ENCODE data around the gene ATP11A. TPM values are rescaled to one million over a fixed set of nuclear protein-coding genes. Genes with fewer than 3 reads are reported as not detected.
"Not testable (repeated sequence)": the region's sequence is repeated elsewhere in the genome, so short reads cannot be mapped to it uniquely, and the experiment has no call there.

ATP11A gene
- total and polyA plus RNA-seq, 8 donors: 271 to 502 (median 458) TPM

DNA sequence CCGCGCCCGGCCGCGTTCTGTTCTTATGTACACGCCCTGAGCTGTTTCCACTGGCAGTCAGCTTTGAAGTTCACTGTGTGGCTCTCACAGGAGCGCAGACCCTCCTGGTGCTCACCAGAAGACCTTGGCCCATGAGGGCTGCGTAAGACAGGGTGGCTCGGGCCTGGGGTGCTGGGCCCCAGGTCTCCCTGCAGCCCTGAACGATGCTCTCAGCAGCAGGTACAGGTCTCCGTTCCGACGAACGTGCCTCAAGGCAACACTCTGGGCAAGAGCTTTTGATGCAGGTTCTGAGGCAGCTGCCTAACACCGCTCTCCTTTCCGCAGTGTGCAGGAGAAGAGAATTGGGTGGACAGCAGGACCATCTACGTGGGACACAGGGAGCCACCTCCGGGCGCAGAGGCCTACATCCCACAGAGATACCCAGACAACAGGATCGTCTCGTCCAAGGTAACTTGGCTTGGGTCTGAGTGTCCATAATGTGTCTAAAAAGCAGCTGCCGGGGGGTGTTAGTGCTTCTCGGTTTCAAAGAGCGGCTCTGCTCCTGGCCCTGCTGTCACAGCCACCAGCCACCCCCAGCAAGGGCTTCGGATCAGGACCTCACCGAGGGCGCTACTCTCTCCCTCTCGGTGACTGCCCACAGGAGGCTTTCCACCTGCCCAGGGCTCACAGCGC is 95.1 kb downstream of the ATP11A start:
- ATAC-seq (no peak), DNase-seq (no peak)
- H3K4me1 ChIP-seq: peaks cover 29 to 44% of the 10 kb centered on the region in 2 donors
- TF ChIP-seq, protein P1, sequence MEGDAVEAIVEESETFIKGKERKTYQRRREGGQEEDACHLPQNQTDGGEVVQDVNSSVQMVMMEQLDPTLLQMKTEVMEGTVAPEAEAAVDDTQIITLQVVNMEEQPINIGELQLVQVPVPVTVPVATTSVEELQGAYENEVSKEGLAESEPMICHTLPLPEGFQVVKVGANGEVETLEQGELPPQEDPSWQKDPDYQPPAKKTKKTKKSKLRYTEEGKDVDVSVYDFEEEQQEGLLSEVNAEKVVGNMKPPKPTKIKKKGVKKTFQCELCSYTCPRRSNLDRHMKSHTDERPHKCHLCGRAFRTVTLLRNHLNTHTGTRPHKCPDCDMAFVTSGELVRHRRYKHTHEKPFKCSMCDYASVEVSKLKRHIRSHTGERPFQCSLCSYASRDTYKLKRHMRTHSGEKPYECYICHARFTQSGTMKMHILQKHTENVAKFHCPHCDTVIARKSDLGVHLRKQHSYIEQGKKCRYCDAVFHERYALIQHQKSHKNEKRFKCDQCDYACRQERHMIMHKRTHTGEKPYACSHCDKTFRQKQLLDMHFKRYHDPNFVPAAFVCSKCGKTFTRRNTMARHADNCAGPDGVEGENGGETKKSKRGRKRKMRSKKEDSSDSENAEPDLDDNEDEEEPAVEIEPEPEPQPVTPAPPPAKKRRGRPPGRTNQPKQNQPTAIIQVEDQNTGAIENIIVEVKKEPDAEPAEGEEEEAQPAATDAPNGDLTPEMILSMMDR (IDR thresholded peaks at IDR 0.05): no peak
- peak overlapping the region; percentile 18 to 91 for H3K27ac ChIP-seq
- no peak overlapping the region for H3K4me3 ChIP-seq
- H3K9me3 ChIP-seq: no peaks in the 10 kb centered on the region
- no peaks in the 10 kb centered on the region for H3K27me3 ChIP-seq
- H3K36me3 ChIP-seq: peaks cover 0 to 37% of the 10 kb centered on the region in 2 donors
- intact Hi-C loops (cut with DNase I): no loop called here

DNA sequence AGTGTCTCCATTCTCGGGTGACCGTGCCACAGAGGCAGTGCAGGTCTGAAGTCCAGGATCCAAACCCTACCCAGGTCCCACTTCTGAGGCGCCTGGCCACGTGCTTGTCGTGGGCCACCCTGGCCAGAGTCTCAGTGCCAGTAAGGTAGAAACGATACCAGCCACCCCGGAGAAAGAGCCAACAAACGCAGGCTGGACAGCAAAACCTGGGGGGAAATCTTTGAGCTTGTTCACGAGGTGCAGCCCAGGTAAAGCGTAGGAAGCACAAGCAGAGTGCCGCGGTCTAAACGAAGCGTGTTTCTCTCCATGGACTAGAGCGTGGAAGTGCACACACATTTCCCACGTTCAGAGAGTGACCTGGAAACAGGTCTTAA is 95.6 kb downstream of the ATP11A start:
- Histone ChIP-seq H3K4me3 (no peak overlapping the region), H3K36me3 (peaks cover 0 to 37% of the 10 kb centered on the region in 2 donors), H3K27ac (peak overlapping the region in 1 of 2 donors; percentile 18), H3K9me3 (no peaks in the 10 kb centered on the region), H3K27me3 (no peaks in the 10 kb centered on the region), H3K4me1 (peaks cover 26 to 38% of the 10 kb centered on the region in 2 donors)
- no peak for DNase-seq
- TF ChIP-seq, protein P1 (IDR thresholded peaks at IDR 0.05): no peak
- intact Hi-C loops (cut with DNase I): no loop called here
- ATAC-seq: no peak

DNA sequence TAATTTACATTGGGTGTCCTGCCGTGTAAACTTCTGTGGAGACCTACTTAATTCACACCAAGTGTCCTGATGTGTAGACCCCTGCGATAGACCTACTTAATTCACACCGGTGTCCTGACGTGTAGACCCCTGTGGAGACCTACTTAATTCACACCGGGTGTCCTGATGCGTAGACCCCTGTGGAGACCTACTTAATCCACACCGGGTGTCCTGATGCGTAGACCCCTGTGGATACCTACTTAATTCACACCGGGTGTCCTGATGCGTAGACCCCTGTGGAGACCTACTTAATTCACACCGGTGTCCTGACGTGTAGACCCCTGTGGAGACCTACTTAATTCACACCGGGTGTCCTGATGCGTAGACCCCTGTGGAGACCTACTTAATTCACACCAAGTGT is 97.0 kb downstream of the ATP11A start:
- peaks cover 0 to 41% of the 10 kb centered on the region in 2 donors for H3K36me3 ChIP-seq
- ATAC-seq; H3K4me3 ChIP-seq; intact Hi-C loops (cut with DNase I); H3K27ac ChIP-seq; DNase-seq; H3K9me3 ChIP-seq; H3K27me3 ChIP-seq: not testable (repeated sequence)
- H3K4me1 ChIP-seq: peaks cover 29 to 31% of the 10 kb centered on the region in 2 donors

DNA sequence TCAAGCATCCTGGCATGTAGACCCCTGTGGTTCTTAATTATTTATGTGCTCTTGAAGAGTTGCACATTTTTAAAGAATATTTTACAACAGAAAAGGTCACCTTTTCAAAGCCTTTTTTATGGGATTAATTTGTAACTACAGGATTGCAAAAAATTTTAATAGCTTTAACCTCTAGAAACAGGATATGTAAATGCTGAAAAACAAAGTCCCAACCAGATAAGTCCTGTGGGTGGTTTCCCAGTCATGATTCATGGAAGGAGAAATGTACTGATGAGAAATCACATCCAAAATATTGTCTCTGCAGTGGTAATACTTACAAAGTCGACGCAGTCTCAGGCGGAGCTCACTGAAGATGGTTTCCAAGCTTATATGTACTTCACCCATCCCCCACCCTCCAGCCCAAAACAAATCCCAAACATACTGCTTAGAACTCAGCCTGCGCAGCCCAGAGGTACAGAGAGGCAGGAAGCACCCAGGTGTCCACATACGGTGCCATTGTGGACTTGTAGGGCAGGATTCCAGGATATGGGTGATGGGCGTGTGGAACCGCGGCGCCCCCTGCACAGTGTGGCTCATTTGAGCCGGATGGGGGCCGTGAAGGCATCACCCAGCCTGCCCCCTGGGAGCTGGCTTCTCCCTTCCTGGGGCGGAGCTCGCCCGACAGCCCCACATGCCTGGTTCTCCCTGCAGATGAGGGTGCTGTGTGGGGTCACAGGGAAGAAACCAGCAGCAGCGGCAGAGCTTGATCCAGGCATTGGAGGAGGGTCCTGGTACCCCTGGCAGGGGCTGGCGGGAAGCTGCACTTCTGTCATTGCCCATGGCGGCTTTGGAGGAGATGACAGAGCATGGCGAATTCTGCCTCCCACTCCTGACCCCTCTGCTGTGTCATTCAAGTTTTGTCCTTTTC is 101.2 kb downstream of the ATP11A start:
- peak in 1 of 4 donors; percentile 68 for DNase-seq
- no peak overlapping the region for H3K4me3 ChIP-seq
- ATAC-seq: peak; percentile 40

DNA sequence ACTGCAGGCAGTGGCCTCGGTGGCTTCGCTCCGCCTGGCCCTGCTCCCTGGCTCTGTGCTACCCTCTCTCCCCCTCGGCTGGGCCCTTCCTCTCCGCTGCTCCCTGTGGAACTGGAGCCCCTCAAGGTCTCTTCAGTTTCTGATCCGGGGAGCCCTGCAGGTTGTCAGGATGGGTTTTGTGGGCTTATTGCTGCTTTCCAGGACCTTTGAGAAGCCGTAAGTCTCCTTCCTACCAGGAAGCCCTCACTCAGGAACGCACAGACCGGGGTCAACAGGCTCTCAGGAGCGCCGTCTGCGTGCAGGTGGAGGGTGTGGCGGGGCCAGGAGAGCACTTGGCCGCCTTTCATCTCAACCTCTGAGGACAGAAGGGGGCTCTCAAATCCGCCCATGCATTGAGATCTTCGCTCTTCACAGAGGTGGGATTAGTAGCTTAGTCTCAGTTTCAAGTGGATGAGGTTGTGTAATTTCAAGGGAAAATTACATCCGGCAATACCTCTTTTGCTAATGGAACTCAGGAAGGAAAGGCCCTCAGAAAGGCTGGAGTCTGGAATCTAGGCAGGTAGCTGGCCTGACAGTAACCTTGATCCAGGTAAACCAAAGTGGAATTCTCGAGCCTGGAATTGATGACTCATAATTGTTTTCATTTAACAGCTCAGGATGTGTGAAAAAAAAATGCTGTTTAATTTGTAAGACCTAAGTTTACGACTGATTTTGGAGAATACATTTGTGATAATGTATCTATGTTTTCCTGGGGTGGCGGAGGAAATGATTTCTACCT is 102.0 kb downstream of the ATP11A start:
- no peak overlapping the region for H3K4me3 ChIP-seq
- peaks cover 12 to 22% of the 10 kb centered on the region in 2 donors for H3K4me1 ChIP-seq
- no peaks in the 10 kb centered on the region for H3K9me3 ChIP-seq
- TF ChIP-seq, protein P1 (IDR thresholded peaks at IDR 0.05): no peak
- peak overlapping the region; percentile 60 to 80 for H3K27ac ChIP-seq
- peak; percentile 83 for ATAC-seq
- peak in 3 of 4 donors; percentile 81 to 90 (median 88) for DNase-seq
- H3K27me3 ChIP-seq: no peaks in the 10 kb centered on the region
- intact Hi-C loops (cut with DNase I): no loop called here
- peaks cover 0 to 47% of the 10 kb centered on the region in 2 donors for H3K36me3 ChIP-seq

More for the DNA sequence above, 101.2 kb downstream of the ATP11A start:
- no peaks in the 10 kb centered on the region for H3K9me3 ChIP-seq
- peaks cover 12 to 22% of the 10 kb centered on the region in 2 donors for H3K4me1 ChIP-seq
- TF ChIP-seq, protein P1 (IDR thresholded peaks at IDR 0.05): no peak
- peaks cover 0 to 52% of the 10 kb centered on the region in 2 donors for H3K36me3 ChIP-seq
- no peaks in the 10 kb centered on the region for H3K27me3 ChIP-seq
- H3K27ac ChIP-seq: peak overlapping the region; percentile 60 to 80
- intact Hi-C loops (cut with DNase I): no loop called here

Data from left lung (tissue), 10 donors.